ENCODE results near the gene RASA3. TPM values are rescaled to one million over a fixed set of nuclear protein-coding genes. Genes with fewer than 3 reads are reported as not detected.
"Not testable (repeated sequence)": the region's sequence is repeated elsewhere in the genome, so short reads cannot be mapped to it uniquely, and the experiment has no call there.

RASA3 gene
- total RNA-seq, 1 donor from 2014 or later, result 12.7 TPM

DNA sequence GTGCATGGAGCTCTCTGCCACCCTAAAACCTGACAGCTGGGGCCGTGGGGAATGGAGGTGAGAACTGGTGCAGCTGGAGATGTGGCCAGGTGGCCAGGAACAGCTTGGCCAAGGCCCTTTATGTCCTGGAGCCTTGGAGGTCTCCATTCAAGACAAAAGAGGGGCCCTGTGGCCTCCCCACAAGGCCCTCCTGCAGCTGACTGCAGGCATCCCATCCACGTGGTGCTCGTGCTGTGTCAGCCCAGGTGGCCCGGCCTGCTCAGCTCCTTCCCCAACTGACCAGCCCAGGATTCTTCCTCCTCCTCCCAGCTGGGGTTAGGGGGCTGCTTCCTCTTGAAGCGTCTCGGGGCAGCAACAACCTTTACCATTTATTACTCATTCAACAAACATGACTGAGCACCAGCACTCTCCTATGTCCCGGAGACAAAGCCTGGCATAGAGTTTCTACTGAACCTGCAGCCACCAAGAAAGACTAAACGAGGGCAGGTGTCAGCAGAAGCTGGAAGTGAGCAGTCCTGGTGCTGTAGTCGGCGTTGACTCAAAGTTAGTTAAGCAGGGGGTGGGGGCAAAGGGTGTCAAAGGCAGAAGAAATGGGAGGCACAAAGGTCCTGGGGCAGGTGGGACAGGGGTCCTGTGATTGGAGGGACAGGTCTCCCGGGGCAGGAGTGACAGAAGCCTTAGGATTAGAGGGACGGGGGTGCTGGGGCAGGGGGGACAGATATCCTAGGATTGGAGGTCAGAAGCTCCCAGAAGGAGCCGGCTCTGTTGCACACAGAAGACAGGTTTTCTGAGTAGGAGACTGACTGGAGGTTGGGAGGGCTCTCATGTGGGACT is 135.3 kb downstream of the RASA3 start:
- intact Hi-C loops (cut with DNase I), result no loop called here
- peak; percentile 40 for DNase-seq (ENCODE audit: missing footprints)
- ATAC-seq, result no peak

DNA sequence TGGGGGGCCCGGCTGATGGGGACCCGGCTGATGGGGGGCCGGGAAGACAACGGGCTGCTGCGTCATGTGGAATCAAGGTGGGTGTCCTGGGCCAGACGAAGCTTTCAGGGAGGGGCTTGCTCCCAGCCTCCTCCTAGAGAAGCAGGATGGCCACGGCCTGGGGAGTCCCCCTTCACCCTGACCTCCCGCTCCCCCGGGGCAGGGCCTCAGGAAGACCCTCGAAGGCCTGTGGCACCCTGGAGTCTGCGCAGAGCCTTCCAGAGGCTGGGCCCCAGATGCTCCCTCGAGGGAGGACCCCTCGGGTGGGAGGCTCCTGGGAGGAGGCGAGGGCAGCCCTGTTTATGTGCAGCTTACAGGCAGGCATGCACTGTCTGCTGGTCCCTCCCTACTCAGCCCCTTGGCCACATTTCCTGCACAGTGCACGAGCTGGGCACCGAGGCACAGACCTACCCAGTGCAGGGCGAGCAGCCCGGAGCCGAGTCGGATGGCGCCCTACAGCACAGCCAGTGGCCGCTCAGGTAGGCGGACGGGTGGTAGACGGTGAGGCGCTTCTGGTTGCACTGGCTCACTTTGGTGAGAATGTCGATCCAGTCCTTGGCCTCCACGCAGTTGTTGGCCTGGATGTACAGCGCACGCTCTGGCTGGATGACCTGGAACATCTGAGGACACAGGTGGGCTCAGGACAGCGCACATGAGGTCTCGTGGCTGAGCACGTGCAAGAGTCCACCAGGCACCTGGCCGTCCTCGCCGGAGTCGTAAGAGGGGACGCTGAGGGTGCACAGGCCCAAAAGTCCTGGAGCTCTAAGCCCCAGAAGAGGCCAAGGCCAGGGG is 136.1 kb downstream of the RASA3 start:
- ATAC-seq (no peak), DNase-seq (ENCODE audit: missing footprints) (peak; percentile 50)
- intact Hi-C loops (cut with DNase I), result no loop called here

DNA sequence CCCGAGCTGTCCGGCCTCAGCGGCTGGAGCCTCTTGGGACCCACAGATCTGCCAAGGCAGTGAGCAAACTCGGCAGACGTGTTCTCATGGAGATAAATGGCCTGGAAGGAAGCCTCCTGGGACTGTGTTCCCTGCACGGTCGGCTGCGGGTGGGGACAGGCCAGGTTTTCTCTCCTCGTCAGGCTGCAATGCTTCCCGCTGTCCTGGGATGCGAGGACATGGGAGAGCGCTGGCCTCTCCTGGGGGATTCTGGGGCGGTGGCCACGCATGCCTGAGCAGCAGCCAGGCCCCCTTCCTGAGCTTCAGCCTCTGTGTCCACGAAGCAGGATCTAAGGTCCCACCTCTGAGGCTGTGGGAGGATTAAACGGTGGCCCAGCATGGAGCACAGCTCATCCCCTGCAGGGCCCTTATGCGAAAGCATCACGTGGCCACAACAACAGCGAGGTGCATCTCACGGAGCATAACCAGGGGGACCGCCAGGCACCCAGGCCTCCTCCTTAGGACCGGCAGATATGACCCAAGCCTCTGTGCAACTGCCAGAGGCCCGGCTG is 137.3 kb downstream of the RASA3 start:
- DNase-seq (ENCODE audit: missing footprints) (peak; percentile 61), ATAC-seq (no peak)
- intact Hi-C loops (cut with DNase I), result no loop called here

DNA sequence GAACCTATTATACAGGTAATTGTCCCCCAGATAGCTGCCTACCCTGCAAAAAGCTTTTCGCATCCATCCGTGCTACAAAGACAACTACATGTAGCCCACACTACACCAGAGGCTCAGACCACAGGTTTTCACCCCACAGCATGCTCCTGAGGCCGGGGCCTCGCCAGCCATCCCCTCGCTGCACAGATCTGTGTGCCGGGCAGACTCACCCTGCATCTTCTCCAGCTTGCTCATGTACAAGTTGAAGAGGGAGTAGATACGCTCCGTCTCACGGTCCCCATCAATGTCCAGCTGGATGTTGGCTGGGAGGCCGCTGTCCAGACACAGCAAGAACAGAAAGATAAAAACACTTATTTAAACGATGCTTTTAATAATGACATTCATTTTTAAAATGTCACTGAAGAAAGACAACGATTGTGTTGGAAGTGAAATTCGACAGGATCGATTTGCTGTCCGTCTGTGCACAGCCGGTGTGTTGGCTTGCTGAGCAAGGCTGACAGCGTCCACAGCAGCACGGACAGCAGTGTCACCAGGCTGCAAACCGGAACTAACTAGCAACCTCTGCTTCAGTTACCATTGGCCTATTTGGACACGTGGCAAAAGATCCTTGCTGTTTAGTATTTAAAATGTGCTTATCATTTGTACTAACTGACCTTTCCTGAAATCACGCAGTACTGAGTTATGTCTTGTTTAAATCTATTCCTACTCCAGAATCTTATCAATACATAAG is 140.0 kb downstream of the RASA3 start:
- peak; percentile 55 for DNase-seq (ENCODE audit: missing footprints)
- peak; percentile 56 for ATAC-seq

DNA sequence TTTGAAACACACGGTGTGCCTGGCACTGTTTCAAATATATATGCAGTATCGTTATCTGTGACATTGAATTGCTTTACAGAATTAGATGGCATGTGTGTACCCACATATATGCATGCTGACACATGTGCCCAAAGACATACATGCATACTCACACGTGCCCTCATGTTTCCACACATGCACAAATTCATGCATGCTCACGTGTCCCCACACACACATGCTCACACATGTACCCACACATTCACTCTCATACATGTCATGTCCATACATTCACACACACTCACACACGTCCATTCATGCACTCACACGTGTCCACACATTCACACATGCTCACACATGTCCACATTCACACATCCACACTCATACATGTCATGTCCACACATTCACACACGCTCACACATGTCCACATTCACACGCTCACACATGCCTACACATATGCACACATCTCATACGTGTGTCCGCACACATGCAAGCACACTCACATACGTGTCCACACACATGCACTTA is 140.7 kb downstream of the RASA3 start:
- intact Hi-C loops (cut with DNase I), result no loop called here
- DNase-seq (ENCODE audit: missing footprints) (no peak), ATAC-seq (peak; percentile 19)

More for the DNA sequence above, 140.0 kb downstream of the RASA3 start:
- intact Hi-C loops (cut with DNase I), result no loop called here

DNA sequence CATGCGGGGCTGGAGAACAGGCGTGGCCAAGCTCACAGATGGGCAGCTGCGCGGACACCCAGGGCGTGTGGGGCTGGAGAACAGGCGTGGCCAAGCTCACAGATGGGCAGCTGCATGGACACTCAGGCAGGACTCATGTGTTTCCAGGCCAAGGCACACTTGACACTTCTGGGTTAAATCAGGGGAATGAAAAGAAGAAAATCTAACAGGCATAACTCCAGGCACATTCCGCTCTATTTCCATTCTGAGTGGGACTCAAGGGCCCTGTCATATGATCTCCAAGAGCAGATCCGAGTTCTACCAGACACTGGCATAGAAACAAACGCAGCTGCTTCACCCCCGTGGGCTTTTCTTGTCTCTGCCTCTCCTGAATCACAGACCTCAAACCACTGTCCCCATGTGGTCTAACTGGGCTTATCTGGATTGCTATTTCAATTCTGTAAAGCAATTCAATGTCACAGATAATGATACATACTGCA is 141.2 kb downstream of the RASA3 start:
- no peak for DNase-seq (ENCODE audit: missing footprints)
- peak; percentile 73 for ATAC-seq
- intact Hi-C loops (cut with DNase I), result no loop called here

DNA sequence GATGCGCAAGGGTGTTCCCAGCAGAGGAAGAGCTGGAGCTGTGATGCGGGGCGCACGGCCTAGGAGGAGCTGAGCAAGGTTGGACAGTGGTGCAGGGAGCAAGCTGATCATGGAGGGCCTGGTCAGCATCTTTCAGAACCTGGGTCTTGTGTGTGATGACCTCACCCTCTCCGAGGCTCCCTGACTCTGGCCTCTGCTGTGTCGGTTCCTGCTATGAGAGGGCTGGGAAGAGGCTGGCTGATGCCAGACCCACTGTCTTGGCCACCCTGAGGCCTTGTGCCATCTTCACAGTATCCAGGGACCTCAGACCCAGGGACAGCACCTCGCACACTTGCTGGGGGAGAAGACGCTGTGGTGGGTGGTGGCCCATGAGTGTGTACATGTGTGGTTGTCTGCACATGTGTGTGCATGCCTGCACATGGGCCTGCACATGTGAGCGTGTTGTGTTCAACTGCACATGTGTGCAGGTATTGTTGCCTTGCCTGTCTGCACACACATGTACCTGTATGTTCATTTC is 142.0 kb downstream of the RASA3 start:
- DNase-seq (ENCODE audit: missing footprints) (peak; percentile 46), ATAC-seq (no peak)
- intact Hi-C loops (cut with DNase I), result no loop called here

DNA sequence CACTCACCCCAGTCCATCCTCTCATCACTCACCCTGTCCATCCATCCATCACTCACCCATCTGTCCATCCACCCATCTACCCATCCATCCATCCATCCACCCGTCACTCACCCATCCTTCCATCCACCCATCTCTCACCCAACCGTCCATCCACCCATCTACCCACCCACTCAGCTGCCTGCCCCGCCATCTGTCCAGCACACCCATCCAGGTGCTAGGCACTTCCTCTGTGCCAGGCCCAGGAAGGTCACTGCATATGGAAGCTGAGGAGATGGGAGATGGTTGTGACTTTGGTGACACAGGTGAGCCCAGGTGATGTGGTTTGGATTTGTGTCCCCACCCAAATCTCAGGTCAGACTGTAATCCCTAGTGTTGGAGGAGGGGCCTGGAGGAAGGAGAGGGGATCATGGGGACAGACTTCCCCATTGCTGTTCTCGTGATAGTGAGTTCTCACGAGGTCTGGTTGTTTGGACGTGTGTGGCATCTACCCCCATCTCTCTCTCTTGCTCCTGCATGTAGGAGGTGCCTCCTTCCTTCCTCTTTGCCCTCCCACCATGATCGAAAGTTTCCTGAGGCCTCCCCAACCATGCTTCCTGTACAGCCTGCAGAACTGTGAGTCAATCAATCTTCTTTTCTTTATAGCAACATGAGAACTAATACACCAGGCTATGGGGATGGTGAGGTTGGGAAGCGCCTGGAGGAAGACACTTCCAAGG is 142.7 kb downstream of the RASA3 start:
- DNase-seq (ENCODE audit: missing footprints) (peak; percentile 31), ATAC-seq (no peak)
- intact Hi-C loops (cut with DNase I), result no loop called here

DNA sequence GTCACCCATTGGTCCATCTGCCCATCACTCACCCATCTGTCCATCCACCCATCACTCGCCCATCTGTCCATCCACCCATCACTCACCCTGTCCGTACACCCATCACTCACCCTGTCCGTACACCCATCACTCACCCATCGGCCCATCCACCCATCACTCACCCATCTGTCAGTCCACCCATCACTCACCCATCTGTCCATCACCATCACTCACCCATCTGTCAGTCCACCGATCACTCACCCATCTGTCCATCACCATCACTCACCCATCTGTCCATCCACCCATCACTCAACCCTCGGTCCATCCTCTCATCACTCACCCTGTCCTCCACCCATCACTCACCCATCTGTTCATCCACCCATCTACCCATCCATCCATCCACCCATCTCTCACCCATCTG is 143.6 kb downstream of the RASA3 start:
- intact Hi-C loops (cut with DNase I); ATAC-seq: not testable (repeated sequence)
- peak; percentile 4 for DNase-seq (ENCODE audit: missing footprints)

DNA sequence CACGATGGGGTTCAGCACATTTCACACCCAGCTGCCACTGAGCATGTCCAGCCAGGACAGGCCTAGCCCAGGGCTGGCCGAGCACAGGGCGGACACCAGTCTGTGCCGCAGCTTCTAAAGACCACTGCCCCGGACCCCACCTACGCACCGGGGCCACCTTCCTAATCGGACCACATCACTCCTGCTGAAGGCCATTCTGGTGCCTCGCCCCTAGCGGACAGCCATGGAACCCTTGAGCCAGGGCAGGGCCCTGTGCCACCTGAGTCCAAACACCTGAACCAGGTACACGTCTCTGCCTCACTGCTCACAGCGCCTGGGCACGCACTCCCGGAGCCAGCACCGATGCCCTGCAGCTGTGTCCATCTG is 150.1 kb downstream of the RASA3 start:
- ATAC-seq (no peak), DNase-seq (ENCODE audit: missing footprints) (peak; percentile 54)
- intact Hi-C loops (cut with DNase I), result no loop called here

DNA sequence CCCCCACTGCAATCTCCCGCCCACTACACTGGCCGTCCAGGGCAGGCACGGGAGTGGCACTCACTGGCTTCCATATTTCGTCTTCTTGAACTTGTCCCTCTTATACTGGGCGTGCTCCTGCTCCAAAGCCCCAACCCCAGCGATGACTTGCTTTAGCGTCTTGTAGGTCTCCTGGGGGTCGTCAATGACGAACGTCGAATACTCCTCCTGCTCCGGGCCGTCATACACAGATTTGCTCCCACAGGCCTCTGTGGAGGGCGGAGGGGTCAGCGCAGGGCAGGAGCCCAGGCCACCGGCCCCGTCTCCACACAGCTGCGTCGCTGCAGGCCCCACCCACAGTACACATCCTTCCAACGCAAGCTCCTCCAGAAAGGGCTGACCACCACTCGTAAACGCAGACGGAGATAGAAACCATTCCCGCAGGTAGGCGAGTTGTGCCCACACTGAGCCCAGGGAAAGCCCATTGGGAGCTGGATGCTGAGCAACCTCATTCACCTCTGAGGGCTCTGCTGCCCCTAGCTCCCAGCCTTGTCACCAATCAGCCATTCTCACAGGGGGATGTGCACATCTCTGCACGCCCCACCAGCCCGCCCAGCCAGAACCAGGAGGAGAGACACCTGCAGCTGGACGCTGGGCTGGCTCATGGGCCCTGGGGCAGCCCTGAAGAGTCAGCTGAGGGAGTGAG is 150.7 kb downstream of the RASA3 start:
- ATAC-seq, result no peak
- DNase-seq (ENCODE audit: missing footprints), result peak; percentile 53
- intact Hi-C loops (cut with DNase I), result no loop called here

DNA sequence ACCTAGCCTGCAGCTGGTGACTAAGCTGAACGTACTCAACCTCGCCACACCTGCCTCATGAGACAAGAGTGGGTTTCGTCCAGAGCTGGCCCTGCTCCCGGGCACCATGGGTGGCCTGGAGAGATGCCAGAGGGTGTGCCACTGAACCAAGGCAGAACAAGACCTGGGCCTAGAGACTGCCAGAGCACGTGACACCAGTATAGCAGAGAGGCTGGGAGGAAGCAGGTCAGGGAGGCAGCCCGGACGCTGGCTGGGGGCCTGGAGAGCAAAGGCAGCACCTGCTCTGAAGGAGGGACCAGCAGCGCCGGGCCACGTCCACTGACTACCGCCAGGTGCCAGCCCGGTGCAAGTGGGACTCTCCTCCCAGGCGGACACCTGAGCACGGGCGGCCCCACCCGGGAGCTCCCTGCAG is 151.2 kb downstream of the RASA3 start:
- intact Hi-C loops (cut with DNase I), result no loop called here
- ATAC-seq, result peak; percentile 59
- DNase-seq (ENCODE audit: missing footprints), result peak; percentile 58

DNA sequence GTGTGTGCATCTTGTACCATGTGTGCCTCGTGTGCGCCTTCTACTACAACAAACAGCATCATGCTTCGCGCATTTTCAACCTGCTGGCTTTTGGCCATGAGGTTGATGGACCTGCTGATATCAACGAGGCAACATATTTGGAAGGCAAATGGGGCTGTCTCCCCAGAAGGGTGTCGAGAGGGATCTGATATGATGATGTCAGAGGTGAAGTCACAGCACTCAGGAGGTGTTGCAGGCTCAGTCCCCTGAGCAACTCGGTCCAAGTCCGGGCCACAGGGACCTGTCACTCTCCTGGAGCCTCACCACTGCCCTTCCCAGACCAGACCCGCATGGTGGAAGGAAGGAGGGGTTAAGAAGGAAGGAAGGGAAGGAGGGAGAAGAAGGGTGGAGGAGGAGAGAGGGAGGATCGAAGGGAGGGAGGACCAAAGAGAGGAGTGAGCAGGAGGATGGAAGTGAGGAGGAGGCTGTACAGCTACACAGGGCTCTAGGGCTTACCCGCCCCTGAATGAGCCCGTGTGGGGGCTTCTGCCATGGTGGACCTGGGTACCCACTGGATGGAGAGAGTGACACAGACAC is 151.8 kb downstream of the RASA3 start:
- peak; percentile 24 for ATAC-seq
- intact Hi-C loops (cut with DNase I), result no loop called here
- DNase-seq (ENCODE audit: missing footprints), result peak; percentile 28

DNA sequence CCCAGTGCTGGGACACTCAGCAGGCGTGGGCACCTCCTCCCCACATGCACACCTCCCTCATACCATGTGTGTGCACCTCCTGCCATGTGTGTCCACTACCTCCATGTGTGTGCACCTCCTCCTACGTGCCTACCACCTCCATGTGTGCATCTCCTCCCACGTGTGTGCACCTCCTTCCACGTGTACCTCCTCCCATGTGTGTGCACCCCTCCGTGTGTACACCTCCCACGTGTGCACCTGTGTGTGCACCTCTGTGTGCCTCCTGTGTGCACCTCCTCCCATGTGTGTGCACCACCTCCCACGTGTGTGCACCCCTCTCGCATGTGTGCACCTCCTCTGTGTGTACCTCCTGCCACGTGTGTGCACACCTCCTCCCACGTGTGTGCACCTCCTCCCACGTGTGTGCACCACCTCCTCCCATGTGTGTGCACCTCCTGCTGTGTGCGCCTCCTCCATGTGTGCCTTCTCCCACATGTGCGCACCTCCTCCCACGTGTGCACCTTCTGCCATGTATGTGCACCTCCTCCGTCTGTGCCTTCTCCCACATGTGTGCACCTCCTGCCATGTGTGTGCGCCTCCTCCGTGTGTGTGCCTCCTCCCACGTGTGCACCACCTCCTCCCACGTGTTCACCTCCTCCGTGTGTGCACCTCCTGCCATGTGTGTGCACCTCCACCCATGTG is 152.5 kb downstream of the RASA3 start:
- ATAC-seq (no peak), DNase-seq (ENCODE audit: missing footprints) (no peak)
- intact Hi-C loops (cut with DNase I), result no loop called here

DNA sequence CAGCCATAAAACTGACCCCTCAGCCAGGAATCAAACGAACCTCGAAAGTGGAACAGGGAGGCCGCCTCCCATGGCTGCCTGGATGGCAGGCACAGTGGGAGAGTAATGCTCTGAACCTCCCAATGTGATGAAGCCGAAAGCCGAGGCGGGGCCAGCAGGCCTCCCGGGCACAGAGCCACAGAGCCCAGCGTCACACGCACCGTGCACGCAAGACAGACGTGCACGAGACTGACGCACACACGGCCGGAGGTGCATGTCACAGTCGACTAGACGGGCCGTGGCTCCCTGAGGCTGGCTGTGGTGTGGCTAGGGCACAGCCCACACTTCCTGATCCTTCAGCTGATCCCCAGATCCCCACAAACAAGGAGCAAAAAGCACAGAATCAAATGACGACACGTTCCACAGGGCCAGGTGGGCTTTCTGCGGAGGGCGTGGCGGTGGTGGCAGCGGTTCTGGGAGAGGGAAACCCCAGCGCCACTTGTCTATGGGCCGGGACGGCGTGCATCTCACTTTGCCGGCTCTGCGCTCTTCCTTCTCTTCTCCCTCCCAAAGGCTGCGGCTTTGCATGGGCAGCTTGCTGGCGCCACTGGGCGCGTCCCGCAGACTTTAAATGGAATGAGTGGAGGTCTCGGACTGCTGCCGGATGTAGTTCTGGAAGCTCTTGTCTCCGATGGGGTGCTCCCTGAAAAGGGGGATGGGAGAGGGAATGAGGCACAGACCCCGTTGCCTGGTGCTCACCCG is 153.5 kb downstream of the RASA3 start:
- intact Hi-C loops (cut with DNase I), result no loop called here
- DNase-seq (ENCODE audit: missing footprints) (peak; percentile 68), ATAC-seq (no peak)

DNA sequence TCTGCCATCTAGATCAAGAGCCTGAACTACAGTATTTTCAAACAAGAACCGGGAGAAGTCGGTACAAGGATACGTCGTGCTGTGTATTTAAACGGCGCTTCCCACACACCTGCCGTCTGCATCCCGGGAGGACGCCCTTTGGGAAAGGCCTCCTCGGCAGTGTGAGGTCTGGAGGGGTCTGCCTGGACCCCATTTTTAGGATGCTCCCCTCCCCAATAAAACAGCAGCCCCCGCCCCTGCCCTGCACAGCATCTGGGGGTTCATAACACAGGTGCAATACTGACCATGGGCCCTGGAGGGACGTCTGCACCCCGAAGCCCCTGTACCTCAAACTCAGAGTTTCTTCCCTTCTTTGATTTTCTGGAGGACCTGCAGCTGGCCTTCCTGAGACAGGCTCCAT is 154.4 kb downstream of the RASA3 start:
- DNase-seq (ENCODE audit: missing footprints), result peak; percentile 20
- no peak for ATAC-seq
- intact Hi-C loops (cut with DNase I), result no loop called here

All from Right ventricle myocardium inferior (tissue), 1 donor.